Stimulated activated CD4-positive, alpha-beta T cell treated with anti-CD3 and anti-CD28 coated beads, Interleukin-12 subunit alpha, Interleukin-12 subunit beta, amount 100 ng/mL, for 4 hours (primary cell): Measurements from ENCODE around the gene COL4A2.

ENCODE experiments used
- DNase-seq: peaks from one replicate; pipeline ENCODE4 v3.0.0-alpha.2; 2020

COL4A2 gene

GRCh38 chr13:110272651-110273050, 34.4 kb upstream of the COL4A2 start:
- no peak for DNase-seq

GRCh38 chr13:110273254-110273653, 33.8 kb upstream of the COL4A2 start:
- no peak for DNase-seq

GRCh38 chr13:110274687-110275086, 32.4 kb upstream of the COL4A2 start:
- DNase-seq, result no peak

- no peak for DNase-seq
Measured at GRCh38 chr13:110275931-110276552, 31.0 kb upstream of the COL4A2 start.

GRCh38 chr13:110276553-110276950, 30.5 kb upstream of the COL4A2 start:
- DNase-seq, result no peak

- DNase-seq, result no peak
Measured at GRCh38 chr13:110277357-110277975, 29.6 kb upstream of the COL4A2 start.

- no peak for DNase-seq
Measured at GRCh38 chr13:110278859-110279258, 28.2 kb upstream of the COL4A2 start.

GRCh38 chr13:110279684-110280083, 27.4 kb upstream of the COL4A2 start:
- no peak for DNase-seq

- DNase-seq, result no peak
Measured at GRCh38 chr13:110280231-110280813, 26.8 kb upstream of the COL4A2 start.

- DNase-seq, result no peak
Measured at GRCh38 chr13:110280985-110281688, 25.9 kb upstream of the COL4A2 start.

- no peak for DNase-seq
Measured at GRCh38 chr13:110281736-110282135, 25.3 kb upstream of the COL4A2 start.

GRCh38 chr13:110282316-110282841, 24.7 kb upstream of the COL4A2 start:
- no peak for DNase-seq

- DNase-seq, result no peak
Measured at GRCh38 chr13:110283736-110284517, 23.2 kb upstream of the COL4A2 start.

GRCh38 chr13:110284779-110285484, 22.2 kb upstream of the COL4A2 start:
- no peak for DNase-seq

GRCh38 chr13:110285991-110286832, 20.9 kb upstream of the COL4A2 start:
- DNase-seq, result no peak

- no peak for DNase-seq
Measured at GRCh38 chr13:110286833-110287819, 20.0 kb upstream of the COL4A2 start.

- no peak for DNase-seq
Measured at GRCh38 chr13:110289174-110289573, 17.9 kb upstream of the COL4A2 start.

GRCh38 chr13:110289661-110290060, 17.4 kb upstream of the COL4A2 start:
- no peak for DNase-seq

- no peak for DNase-seq
Measured at GRCh38 chr13:110290153-110290552, 16.9 kb upstream of the COL4A2 start.

GRCh38 chr13:110290826-110291225, 16.3 kb upstream of the COL4A2 start:
- DNase-seq, result no peak
